GM19397 (cell line): ENCODE data around the gene PTPN11.
"Not testable (repeated sequence)": the region's sequence is repeated elsewhere in the genome, so short reads cannot be mapped to it uniquely, and the experiment has no call there.

Experiments
- ATAC-seq: cut with Tn5 transposase; IDR thresholded peaks from one replicate; pipeline ENCODE4 v1.9.1; 2021; ENCODE audit warnings: mild to moderate bottlenecking, moderate library complexity; ENCODE audit not compliant: unreplicated experiment

PTPN11 gene

DNA sequence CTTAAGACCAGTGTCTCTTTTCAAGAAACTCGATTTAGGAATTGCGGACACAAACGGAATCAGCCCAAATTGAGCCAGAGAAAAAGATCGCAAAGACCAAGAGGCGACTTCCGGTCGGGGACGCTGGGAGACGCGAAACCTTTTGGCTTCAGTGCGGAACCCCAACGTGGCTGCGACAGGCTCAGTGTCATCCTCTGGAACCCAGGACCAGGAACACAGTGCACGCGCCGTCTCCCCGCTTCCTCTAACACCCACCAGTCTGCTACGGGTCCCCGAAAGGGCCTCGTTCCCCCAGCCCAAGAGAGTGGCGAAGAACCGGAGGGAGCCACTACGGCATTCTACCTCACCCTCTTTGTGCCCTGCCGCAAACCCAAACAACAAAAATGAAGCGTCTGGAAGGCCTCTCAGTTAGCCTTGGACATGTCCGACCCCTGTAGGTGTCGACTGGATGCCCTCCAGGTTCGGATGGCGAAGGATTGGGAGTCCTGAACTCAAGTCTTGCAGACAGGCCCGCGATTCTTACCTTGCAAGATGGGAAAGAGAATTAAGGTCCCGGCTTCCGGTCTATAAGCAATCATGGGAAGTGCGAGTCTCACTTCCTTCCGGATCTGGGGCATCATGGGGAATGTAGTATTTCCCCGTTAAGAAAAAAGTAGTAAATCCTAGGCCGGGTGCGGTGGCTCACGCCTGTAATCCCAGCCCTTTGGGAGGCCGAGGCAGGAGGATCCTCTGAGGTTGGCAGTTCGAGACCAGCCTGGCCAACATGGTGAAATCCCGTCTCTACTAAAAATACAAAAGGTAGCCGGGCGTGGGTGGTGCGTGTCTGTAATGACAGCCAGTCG is 9.5 kb upstream of the PTPN11 start, which contains the start of gene RPL6:
RPL6 (minus strand) TSS at position 542 of the 842 bp plus-strand sequence. CDS start 949 bp downstream, outside the sequence.
- ATAC-seq = peak; percentile 73

DNA sequence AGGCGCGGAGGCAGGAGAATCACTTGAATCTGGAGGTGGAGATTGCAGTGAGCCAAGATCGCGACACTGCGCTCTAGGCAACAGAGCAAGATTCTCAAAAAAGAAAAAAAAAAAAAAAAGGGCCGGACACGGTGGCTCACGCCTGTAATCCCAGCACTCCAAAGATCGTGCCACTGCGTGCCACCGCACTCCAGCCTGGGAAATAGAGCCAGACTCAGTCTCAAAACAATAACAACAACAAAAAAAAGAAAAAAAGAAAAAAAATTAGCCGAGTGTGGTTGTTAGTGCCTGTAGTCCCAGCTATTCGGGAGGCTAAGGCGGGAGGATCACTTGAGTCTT is 8.9 kb upstream of the PTPN11 start:
- ATAC-seq = no peak

DNA sequence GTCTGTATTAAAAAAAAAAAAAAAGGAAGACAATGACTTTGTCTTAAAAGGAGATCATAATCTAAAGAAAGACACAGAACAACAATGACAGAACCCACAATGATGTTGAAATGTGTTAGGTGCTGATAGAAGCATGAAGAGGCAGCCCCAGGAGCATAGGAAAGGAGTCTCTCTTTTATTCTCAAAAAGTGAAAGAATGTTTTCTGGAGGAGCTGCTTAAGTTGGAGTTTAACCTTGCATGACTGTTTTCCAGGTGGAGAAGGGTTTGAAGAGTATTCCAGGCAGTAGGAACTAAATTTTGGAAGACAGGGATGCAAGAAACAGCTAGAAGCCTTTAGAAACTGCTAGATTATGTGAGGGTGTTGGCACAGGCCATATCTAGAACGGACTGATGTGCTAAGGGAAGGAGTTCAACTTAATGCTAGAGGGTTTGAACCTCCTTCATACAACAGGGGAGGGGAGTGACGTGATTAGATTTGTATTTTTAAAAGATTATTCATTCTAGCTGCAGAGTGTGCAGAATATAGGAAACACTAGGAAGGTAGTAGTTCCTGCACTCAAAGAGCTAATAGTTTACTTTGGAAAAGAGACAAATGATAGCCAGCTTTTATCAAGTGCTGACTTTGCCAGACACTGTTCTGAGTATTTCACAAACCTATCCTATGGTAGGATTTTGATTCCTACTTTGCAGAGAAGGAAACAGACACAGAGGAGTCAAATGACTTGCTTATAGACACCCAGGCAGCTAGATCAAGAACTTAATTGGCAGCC is 4.7 kb upstream of the PTPN11 start:
- no peak for ATAC-seq

- ATAC-seq = not testable (repeated sequence)
These were observed 3.3 kb upstream of the PTPN11 start for GRCh38 chr12:112415457-112415856.

- ATAC-seq = no peak
These were observed 507 bp upstream of the PTPN11 start for GRCh38 chr12:112418273-112418607.

DNA sequence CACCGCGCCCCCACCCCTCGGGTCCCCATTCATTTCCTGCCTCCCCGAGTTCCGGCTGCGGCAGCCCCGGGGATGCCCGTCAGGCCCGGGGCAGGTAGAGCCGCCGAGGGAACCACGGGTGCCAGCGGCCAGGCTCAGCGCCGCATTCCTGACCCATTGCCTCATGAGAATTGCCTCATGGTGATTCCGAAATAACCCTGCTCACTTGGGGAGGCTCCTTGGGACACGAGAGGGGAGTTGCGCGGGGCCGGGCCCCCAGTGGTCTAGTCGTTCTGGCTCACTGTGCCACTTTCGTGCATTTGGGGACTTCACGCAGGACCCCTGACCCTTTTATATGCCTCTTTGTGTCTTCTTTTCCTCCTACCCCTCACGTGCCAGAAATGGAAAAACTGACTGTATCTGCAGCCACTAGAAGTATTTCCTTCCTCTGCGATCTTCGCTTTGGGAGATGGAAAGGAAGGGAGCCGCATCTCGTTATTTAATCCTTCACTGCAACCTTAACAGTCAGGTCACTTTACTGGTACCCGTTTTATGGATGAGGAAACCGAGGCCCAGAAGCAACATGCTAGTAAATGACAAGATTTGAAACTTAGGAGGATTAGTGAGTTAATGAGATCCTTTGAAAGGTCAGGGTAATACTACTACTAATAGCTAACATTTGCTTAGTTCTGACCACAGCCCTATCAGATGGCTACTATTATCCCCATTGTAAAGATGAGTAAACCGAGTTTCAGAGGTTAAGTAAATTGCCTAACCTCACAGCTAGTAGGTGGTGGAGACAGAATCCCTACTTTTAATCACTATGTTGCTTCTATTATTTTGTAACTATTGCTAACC is 768 bp downstream of the PTPN11 start:
- ATAC-seq = no peak

DNA sequence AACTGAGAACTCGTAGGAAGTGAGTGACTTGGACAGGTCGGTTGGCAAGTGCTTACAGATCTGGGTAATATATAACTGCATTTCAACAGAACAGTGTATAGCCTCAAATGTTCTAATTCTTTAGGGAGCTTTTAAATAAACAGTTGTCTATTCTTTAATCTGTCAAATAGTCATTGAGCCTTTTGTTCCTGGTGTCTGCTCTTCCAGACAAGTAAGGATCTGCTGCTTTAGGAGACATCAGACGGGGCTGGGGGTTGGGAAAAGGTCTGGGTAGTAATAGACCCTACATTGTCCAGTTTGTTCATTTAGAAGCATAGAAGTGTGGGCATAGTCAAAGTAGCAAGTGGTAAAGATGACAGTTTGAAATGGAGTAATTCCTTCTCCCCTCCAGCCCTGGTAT is 2.0 kb downstream of the PTPN11 start:
- no peak for ATAC-seq

DNA sequence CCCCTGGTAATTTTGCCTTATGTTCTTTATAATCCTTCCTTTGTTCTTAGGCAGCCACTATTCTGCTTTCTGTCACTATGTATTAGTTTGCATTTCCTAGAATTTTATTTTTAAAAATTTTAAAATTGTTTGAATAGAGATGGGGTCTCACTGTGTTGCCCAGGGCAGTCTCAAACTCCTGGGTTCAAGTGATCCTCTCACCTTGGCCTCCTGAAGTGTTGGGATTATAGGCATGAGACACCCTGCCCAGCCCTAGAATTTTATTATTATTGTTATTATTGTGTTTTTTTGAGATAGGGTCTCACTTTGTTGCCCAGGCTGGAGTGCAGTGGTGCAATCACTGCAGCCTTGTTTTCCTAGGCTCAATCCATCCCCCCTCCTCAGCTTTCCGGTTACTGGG is 2.6 kb downstream of the PTPN11 start:
- no peak for ATAC-seq

DNA sequence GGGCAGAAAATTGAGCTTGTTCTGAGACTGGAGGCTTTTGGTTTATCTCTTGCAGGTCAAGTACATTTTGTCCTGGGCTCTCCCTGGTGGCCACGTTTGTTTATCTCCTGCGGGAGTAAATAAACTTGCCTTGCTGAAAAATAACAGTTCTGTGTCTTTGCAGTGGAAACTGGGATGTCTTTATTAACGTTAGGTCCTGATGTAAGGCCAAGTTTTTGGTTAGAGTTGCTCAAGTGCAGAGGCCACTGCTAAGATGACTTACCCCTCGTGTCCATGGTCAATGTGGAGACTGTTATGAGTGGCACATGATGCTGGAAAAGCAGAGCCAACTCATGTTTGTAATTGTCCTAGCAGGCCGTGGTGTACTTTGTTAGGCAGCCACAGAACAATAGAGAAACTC is 3.8 kb downstream of the PTPN11 start:
- ATAC-seq = no peak

- no peak for ATAC-seq
These were observed 5.4 kb downstream of the PTPN11 start for GRCh38 chr12:112424126-112424525.

DNA sequence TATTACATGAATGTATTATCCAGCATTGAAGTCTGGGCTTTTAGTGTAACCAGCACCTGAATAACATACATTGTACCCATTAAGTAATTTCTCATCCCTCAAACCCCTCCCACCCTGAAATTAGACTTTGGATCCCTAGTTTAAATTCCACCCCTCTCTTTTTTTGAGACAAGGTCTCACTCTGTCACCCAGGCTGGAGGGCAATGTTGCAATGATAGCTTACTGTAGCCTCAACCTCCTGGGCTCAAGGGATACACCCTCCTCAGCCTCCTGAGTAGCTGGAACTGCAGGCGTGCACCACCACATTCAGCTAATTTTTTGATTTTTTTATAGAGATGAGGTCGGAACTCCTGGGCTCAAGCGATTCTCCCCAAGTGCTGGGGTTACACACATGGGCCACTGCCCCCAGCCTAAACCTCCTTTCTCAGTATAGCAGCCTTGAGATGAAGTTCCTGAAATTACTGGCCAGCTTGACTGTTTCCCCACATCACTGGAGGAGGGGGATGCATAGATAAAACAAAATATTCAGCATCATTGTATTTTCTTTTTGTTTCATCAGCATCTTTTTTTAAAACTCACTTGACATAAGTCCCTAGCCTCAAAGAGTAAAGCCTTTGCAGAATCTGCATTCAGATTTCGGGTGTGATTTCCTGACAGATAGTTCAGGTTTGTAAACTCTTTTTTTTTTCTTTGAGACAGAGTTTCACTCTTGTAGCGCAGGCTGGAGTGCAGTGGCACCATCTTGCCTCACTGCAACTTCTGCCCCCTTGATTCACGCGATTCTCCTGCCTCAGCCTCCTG is 7.0 kb downstream of the PTPN11 start:
- no peak for ATAC-seq

DNA sequence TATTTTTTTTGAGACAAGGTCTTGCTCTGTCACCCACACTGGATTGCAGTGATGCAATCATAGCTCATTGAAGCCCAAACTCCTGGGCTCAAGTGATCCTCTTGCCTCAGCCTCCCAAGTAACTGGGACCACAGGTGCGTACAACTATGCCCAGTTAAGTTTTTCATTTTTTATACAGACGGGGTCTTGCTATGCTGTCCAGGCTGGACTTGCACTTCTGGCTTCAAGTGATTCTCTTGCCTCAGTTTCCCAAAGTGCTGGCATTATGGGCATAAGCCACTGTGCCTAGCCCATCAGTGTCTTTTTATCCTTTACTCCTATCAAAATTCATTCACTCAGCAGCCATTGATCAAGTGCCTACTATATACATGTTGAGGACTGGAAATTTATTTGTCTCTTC is 9.0 kb downstream of the PTPN11 start:
- ATAC-seq = no peak

DNA sequence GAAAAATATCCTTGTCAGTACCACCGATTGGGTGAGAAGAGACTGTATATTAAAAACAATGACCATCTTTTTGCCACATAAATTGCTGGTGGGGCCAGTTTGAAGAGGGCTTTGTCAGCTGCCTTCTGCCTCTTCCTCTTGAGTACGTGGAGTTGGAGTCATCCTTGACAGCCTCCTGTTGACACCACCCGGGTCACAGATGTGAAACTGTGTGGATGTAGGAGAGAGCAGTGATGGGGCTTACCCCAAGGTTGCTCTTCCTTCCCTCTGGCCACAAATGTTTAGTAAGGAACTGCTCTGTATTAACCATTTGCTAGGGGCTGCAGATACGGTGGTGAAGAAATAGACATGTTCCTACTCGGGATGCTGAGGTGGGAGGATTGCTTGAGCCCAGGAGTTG is 12.2 kb downstream of the PTPN11 start:
- ATAC-seq = no peak

DNA sequence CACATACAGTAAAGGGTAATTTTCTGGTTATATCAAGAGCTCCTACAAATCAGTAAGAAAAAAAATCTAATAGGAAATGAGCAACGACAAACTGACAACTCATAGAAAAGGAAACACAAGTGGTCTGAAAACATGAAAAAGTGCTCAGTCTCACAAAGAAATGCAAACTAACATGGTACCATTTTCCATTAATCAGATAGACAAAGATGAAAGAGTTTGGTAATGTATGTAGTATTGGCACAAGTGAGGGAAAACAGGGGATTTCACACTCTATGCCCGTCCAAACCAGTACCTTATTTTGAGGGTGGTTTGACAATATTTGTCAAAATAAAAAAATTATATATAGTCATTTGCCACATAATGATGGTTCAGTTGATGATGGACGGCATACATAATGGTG is 13.2 kb downstream of the PTPN11 start:
- ATAC-seq = no peak

GRCh38 chr12:112433551-112433950 is 14.8 kb downstream of the PTPN11 start:
- no peak for ATAC-seq

- not testable (repeated sequence) for ATAC-seq
These were observed 19.9 kb downstream of the PTPN11 start for GRCh38 chr12:112438645-112439044.

DNA sequence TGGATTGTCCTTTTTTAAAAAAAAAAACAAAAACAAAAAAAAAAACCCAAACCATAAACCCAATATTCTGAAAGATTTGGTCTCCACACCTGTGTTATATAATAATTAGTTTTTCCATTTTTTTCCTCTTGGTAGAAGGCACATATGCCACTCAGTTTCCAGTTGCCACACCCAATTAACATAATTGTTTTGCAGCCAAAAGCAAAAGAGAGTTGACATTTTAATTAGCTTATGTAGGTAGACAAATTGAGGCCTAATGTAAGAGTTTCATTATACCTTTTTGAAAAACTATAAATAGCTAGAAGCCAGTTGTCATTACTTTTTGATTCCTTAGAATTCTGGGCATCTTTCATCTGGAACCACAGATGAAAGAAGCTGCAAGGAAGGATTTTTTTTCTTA is 21.0 kb downstream of the PTPN11 start:
- ATAC-seq = no peak

GRCh38 chr12:112440653-112441052 is 21.9 kb downstream of the PTPN11 start:
- not testable (repeated sequence) for ATAC-seq

DNA sequence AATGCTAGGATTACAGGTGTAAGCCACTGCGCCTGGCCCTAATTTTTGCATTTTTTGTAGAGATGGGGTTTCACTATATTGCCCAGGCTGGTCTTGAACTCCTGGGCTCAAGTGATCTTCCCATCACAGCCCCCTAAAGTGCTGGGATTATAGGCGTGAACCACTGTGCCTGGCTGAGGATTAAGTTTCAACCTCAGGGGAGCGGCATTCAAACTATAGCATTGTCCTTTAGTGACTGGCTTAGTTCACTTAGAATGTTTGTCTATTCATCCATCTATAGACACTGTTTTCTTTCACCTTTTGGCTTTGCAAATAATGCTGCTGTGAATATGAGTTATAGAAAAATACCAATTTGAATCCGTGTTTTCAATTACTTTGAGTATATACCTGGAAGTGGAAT is 25.2 kb downstream of the PTPN11 start:
- ATAC-seq = no peak

GRCh38 chr12:112446008-112446725 is 27.4 kb downstream of the PTPN11 start:
- no peak for ATAC-seq
